K562 (cell line): ENCODE results near the gene VMP1. TPM values are rescaled to one million over a fixed set of nuclear protein-coding genes. Genes with fewer than 3 reads are reported as not detected.

Source experiments
- FOXA1 ChIP-seq: fragments of 450-650 bp; IDR thresholded peaks from 2 replicates; pipeline ENCODE4 v1.6.1; 2016; ENCODE audit warnings: mild to moderate bottlenecking, borderline replicate concordance
- FOXJ3 ChIP-seq: sonication (generic); formaldehyde crosslinking; IDR thresholded peaks from 2 replicates; pipeline ENCODE4 v1.4.0; 2020; ENCODE audit warnings: mild to moderate bottlenecking, missing genetic modification reagents
- KLF1 ChIP-seq: fragments of 450-650 bp; IDR thresholded peaks from 2 replicates; pipeline ENCODE4 v1.6.1; 2016; ENCODE audit warnings: missing genetic modification characterization, missing compliant biosample characterization
- NRF1 ChIP-seq, 2 experiments: fragments of 450-650 bp; IDR thresholded peaks in 1 of 2; conservative IDR thresholded peaks in 1 of 2; 2 replicates each; pipeline ENCODE4 v1.6.1; 2014; ENCODE audit warnings: mild to moderate bottlenecking in 2 of 2
- PHF21A ChIP-seq: fragments of 450-650 bp; IDR thresholded peaks from 2 replicates; pipeline ENCODE4 v1.6.1; 2017; ENCODE audit warnings: low read depth, borderline replicate concordance
- POLR3A ChIP-seq: IDR thresholded peaks from 2 replicates; pipeline ENCODE4 v1.6.1; 2011; ENCODE audit warnings: borderline replicate concordance, mild to moderate bottlenecking, moderate library complexity; ENCODE audit not compliant: insufficient read length, insufficient read depth; ENCODE audit errors: extremely low read depth
- POU5F1 ChIP-seq: fragments of 150-350 bp; IDR thresholded peaks from 2 replicates; pipeline ENCODE4 v1.6.1; 2014; ENCODE audit warnings: borderline replicate concordance, low read length, low read depth, mild to moderate bottlenecking; ENCODE audit not compliant: partially characterized antibody
- SMARCA4 ChIP-seq: fragments of 450-650 bp; IDR thresholded peaks from 2 replicates; pipeline ENCODE4 v1.6.1; 2016
- ZNF444 ChIP-seq: fragments of 250-450 bp; sonication (Bioruptor Pico); IDR thresholded peaks from 2 replicates; pipeline ENCODE4 v1.4.0; 2020; ENCODE audit warnings: mild to moderate bottlenecking, moderate library complexity
- ZNF583 ChIP-seq: fragments of 250-450 bp; sonication (Bioruptor Pico); IDR thresholded peaks from 2 replicates; pipeline ENCODE4 v1.4.0; 2020
- polyA plus RNA-seq, 8 experiments: library from polyadenylated mRNA; depleted of rRNA in 4 of 8; stranded (reverse) in 5 of 8; unstranded in 3 of 8; fragments of >200 nt; fragmentation: Nextera tagmentation in 2 of 8; fragmentation: Illumina TruSeq in 1 of 8; extraction: Ambion mirVana in 2 of 8; extraction: Trizol in 1 of 8; gene quantifications; 2 replicates each; pipeline versions ENCODE4 v1.2.1 to v1.2.3, GENCODE V29; 2011 to 2014; ENCODE audit warnings: inconsistent platforms in 1 of 8, missing spikeins in 1 of 8
- total RNA-seq, 7 experiments: library from RNA; depleted of rRNA in 6 of 7; stranded (reverse); fragments of >200 nt in 6 of 7; fragmentation: Illumina TruSeq in 2 of 7; extraction: Trizol in 2 of 7; gene quantifications; 2 replicates each; pipeline versions ENCODE4 v1.2.1 to v1.2.3, GENCODE V29; 2011 to 2021; ENCODE audit warnings: low replicate concordance in 1 of 7
- TF ChIP-seq, protein P1 (sequence below): fragments of 250-450 bp; sonication (Bioruptor Pico); IDR thresholded peaks from 2 replicates; pipeline ENCODE4 v1.8.0; 2022; ENCODE audit warnings: inconsistent platforms, mild to moderate bottlenecking, moderate library complexity, borderline replicate concordance
- TF ChIP-seq, protein P2 (sequence below): fragments of 150-350 bp; IDR thresholded peaks from 2 replicates; pipeline ENCODE4 v1.6.1; 2014; ENCODE audit warnings: low read depth, mild to moderate bottlenecking, low read length, borderline replicate concordance
- TF ChIP-seq, protein P3 (sequence below): IDR thresholded peaks from 2 replicates; pipeline ENCODE4 v1.6.1; 2016; ENCODE audit warnings: missing genetic modification characterization, missing compliant biosample characterization
- TF ChIP-seq, protein P4 (sequence below): fragments of 450-650 bp; IDR thresholded peaks from 2 replicates; pipeline ENCODE4 v1.6.1; 2016
- TF ChIP-seq, protein P5 (sequence below): fragments of 450-650 bp; formaldehyde crosslinking; conservative IDR thresholded peaks from 2 replicates; pipeline ENCODE4 v1.4.0; 2022; ENCODE audit warnings: mild to moderate bottlenecking, missing genetic modification characterization
- TF ChIP-seq, protein P6 (sequence below): fragments of 450-650 bp; formaldehyde crosslinking; IDR thresholded peaks from 2 replicates; pipeline ENCODE4 v1.4.0; 2020; ENCODE audit warnings: mild to moderate bottlenecking, moderate library complexity

VMP1 gene
- total and polyA plus RNA-seq, 9 of the 15 experiments (the other 6 are each of a cell fraction or from before 2014, with no cell fraction given) = 123 to 304 (median 151) TPM

DNA sequence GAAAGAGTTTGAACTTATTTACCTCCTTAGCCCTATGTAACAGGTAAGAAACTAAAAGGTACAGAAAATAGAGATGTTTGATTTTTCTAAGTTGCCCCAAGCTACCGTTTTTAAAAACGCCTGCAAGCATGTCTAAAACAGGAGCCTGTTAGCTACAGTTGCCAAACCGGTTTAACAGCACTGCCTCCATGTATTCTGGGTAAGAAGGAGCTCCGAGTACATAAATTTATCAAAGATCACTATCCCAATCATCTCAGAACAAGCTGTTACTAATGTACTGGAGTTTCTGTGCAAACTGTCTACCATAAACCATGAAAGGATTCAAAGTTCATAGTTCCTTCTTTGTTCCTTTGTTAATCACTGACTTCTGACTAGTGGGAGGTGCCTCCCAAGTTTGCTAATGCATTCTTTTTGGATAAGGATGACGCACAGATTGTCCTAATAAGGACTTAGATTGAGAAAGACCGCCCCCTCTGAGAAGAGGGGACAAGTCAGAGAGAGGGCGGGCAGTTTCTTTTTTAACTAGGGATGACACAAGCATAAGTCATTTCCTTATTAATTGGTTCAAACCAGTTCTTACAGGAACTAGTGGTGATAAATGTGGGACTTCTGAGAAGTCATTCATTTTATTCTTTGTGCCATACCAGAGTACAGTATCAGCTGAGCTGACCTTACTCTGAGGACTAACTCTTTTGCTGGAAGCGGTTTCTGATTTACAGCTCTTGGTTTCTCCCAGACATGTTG is 130.0 kb downstream of the VMP1 start (continued):
- TF ChIP-seq, protein P1, sequence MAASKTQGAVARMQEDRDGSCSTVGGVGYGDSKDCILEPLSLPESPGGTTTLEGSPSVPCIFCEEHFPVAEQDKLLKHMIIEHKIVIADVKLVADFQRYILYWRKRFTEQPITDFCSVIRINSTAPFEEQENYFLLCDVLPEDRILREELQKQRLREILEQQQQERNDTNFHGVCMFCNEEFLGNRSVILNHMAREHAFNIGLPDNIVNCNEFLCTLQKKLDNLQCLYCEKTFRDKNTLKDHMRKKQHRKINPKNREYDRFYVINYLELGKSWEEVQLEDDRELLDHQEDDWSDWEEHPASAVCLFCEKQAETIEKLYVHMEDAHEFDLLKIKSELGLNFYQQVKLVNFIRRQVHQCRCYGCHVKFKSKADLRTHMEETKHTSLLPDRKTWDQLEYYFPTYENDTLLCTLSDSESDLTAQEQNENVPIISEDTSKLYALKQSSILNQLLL (CRISPR knock-in tag) = no peak
- TF ChIP-seq FOXA1 (no peak), PHF21A (no peak), ZNF444 (CRISPR knock-in tag) (no peak), SMARCA4 (peak; percentile 85), KLF1 (tag) (0 out of 2 replicates have a peak, but pooled peaks have one; percentile 44), POLR3A (no peak), NRF1 (conservative IDR thresholded peaks at IDR 0.05 in 1 of 2, IDR thresholded peaks at IDR 0.05 in 1 of 2) (peak; percentile 45 to 55), POU5F1 (no peak), ZNF583 (CRISPR knock-in tag) (peak; percentile 83), FOXJ3 (CRISPR knock-in tag) (no peak)
- TF ChIP-seq, protein P2, sequence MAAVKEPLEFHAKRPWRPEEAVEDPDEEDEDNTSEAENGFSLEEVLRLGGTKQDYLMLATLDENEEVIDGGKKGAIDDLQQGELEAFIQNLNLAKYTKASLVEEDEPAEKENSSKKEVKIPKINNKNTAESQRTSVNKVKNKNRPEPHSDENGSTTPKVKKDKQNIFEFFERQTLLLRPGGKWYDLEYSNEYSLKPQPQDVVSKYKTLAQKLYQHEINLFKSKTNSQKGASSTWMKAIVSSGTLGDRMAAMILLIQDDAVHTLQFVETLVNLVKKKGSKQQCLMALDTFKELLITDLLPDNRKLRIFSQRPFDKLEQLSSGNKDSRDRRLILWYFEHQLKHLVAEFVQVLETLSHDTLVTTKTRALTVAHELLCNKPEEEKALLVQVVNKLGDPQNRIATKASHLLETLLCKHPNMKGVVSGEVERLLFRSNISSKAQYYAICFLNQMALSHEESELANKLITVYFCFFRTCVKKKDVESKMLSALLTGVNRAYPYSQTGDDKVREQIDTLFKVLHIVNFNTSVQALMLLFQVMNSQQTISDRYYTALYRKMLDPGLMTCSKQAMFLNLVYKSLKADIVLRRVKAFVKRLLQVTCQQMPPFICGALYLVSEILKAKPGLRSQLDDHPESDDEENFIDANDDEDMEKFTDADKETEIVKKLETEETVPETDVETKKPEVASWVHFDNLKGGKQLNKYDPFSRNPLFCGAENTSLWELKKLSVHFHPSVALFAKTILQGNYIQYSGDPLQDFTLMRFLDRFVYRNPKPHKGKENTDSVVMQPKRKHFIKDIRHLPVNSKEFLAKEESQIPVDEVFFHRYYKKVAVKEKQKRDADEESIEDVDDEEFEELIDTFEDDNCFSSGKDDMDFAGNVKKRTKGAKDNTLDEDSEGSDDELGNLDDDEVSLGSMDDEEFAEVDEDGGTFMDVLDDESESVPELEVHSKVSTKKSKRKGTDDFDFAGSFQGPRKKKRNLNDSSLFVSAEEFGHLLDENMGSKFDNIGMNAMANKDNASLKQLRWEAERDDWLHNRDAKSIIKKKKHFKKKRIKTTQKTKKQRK = no peak
- TF ChIP-seq, protein P3, sequence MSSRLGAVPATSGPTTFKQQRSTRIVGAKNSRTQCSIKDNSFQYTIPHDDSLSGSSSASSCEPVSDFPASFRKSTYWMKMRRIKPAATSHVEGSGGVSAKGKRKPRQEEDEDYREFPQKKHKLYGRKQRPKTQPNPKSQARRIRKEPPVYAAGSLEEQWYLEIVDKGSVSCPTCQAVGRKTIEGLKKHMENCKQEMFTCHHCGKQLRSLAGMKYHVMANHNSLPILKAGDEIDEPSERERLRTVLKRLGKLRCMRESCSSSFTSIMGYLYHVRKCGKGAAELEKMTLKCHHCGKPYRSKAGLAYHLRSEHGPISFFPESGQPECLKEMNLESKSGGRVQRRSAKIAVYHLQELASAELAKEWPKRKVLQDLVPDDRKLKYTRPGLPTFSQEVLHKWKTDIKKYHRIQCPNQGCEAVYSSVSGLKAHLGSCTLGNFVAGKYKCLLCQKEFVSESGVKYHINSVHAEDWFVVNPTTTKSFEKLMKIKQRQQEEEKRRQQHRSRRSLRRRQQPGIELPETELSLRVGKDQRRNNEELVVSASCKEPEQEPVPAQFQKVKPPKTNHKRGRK (tag) = no peak
- TF ChIP-seq, protein P4, sequence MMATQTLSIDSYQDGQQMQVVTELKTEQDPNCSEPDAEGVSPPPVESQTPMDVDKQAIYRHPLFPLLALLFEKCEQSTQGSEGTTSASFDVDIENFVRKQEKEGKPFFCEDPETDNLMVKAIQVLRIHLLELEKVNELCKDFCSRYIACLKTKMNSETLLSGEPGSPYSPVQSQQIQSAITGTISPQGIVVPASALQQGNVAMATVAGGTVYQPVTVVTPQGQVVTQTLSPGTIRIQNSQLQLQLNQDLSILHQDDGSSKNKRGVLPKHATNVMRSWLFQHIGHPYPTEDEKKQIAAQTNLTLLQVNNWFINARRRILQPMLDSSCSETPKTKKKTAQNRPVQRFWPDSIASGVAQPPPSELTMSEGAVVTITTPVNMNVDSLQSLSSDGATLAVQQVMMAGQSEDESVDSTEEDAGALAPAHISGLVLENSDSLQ = peak; percentile 92
- TF ChIP-seq, protein P5, sequence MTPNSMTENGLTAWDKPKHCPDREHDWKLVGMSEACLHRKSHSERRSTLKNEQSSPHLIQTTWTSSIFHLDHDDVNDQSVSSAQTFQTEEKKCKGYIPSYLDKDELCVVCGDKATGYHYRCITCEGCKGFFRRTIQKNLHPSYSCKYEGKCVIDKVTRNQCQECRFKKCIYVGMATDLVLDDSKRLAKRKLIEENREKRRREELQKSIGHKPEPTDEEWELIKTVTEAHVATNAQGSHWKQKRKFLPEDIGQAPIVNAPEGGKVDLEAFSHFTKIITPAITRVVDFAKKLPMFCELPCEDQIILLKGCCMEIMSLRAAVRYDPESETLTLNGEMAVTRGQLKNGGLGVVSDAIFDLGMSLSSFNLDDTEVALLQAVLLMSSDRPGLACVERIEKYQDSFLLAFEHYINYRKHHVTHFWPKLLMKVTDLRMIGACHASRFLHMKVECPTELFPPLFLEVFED (CRISPR knock-in tag) = peak; percentile 82; the same call in 1 of the 2 replicates
- TF ChIP-seq, protein P6, sequence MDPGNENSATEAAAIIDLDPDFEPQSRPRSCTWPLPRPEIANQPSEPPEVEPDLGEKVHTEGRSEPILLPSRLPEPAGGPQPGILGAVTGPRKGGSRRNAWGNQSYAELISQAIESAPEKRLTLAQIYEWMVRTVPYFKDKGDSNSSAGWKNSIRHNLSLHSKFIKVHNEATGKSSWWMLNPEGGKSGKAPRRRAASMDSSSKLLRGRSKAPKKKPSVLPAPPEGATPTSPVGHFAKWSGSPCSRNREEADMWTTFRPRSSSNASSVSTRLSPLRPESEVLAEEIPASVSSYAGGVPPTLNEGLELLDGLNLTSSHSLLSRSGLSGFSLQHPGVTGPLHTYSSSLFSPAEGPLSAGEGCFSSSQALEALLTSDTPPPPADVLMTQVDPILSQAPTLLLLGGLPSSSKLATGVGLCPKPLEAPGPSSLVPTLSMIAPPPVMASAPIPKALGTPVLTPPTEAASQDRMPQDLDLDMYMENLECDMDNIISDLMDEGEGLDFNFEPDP (CRISPR knock-in tag) = peak; percentile 24; the same call in 1 of the 2 replicates
